Measurements from ENCODE around the gene PEAK3. TPM values are rescaled to one million over a fixed set of nuclear protein-coding genes. Genes with fewer than 3 reads are reported as not detected.
A peak's percentile ranks its signal among the peaks of the same experiment; 100 is the strongest.

Gene PEAK3
- total and polyA plus RNA-seq, 2 donors (not counting 1 experiment from before 2014, with no cell fraction given) = 0.18 to 0.71 TPM

DNA sequence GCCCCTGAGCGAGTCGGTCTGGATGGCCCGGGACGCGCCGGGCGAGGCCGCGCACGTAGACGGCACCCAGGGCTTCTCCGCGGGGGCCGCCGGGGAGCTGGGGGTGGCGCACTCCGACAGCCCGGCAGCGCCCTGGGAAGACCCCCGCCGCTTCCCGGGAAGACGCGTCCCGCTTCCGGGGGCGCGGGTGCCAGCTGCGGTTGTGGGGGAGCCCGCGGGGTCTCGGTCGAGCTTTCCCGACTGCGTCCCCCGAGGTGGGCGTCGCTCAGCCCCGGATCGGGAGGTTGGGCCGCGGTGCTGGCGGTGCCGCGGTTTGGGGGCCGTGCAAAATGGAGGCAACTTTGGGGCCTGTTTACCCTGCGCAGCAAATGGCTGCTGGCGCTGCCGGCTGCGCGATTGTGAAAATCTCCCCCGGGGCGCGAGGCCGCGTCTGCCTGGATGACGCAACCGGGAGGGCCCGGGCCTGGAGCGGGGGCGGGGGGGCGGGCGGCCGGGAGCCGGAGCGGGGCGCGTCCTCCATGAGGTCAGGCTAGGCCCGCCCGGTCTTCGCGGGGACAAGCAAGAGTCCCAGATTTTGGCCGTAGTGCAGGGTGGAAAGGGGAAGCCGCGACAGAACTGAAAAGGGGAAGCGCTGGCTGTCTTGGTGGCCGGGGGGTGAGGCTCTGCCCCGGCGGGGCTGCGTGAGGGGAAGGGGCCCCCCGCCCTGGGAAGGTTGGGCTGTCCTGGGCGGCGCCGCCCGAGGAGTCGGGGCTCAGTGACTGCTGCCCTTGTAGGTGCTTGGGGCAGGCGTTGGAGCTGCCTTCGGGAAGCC lies 11.3 kb downstream of the PEAK3 start:
- no peak overlapping the region for H2AFZ ChIP-seq (ENCODE audit: insufficient read depth, low read depth, low read length, poor library complexity, severe bottlenecking)
- CTCF ChIA-PET = interaction anchor here (0.6 to 7.5 kb wide), 10 partner anchors 11 to 99 kb away, joined by 3 to 66 read pairs (median 8); partner anchors contain the start of gene JSRP1
- ATAC-seq (ENCODE audit: low read depth) (peak; percentile 31), DNase-seq (peak; percentile 90)
- no peaks in the 10 kb centered on the region for H3K27me3 ChIP-seq (replicated peaks in 1 of 4; ENCODE audit: control extremely low read depth in 1 of 4, control insufficient read depth in 3 of 4, insufficient read depth in 4 of 4, low read length in 3 of 4)
- no peak for TF ChIP-seq EZH2 (IDR thresholded peaks at IDR 0.05; ENCODE audit: borderline replicate concordance, insufficient read depth, low read depth, low read length, poor library complexity, severe bottlenecking)
- TF ChIP-seq, protein P1, sequence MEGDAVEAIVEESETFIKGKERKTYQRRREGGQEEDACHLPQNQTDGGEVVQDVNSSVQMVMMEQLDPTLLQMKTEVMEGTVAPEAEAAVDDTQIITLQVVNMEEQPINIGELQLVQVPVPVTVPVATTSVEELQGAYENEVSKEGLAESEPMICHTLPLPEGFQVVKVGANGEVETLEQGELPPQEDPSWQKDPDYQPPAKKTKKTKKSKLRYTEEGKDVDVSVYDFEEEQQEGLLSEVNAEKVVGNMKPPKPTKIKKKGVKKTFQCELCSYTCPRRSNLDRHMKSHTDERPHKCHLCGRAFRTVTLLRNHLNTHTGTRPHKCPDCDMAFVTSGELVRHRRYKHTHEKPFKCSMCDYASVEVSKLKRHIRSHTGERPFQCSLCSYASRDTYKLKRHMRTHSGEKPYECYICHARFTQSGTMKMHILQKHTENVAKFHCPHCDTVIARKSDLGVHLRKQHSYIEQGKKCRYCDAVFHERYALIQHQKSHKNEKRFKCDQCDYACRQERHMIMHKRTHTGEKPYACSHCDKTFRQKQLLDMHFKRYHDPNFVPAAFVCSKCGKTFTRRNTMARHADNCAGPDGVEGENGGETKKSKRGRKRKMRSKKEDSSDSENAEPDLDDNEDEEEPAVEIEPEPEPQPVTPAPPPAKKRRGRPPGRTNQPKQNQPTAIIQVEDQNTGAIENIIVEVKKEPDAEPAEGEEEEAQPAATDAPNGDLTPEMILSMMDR (IDR thresholded peaks at IDR 0.05) = no peak
- peaks cover 0 to 35% of the 10 kb centered on the region in 2 experiments for H3K36me3 ChIP-seq (replicated peaks in 1 of 2; ENCODE audit: control extremely low read depth in 1 of 2, control insufficient read depth in 1 of 2, extremely low read depth in 1 of 2, insufficient read depth in 2 of 2, low read length in 1 of 2)
- Mint-ChIP-seq H3K27ac (peak overlapping the region; percentile 97), H3K27me3 (no peaks in the 10 kb centered on the region), H3K4me3 (peak overlapping the region; percentile 89), H3K4me1 (peaks cover 57% of the 10 kb centered on the region), H3K9me3 (ENCODE audit: insufficient read depth) (no peaks in the 10 kb centered on the region)
- peak overlapping the region; percentile 99 for H3K9ac ChIP-seq (ENCODE audit: low read length)
- H3K4me2 ChIP-seq (replicated peaks; ENCODE audit: low read depth, low read length, poor library complexity, severe bottlenecking) = peak overlapping the region; percentile 99
- H3K79me2 ChIP-seq (ENCODE audit: control insufficient read depth, insufficient read depth, low read length) = peaks cover 76% of the 10 kb centered on the region
- H3K9me3 ChIP-seq (ENCODE audit: control extremely low read depth in 1 of 3, control insufficient read depth in 2 of 3, insufficient read depth in 1 of 3, low read length in 2 of 3) = no peaks in the 10 kb centered on the region
- intact Hi-C loops (cut with micrococcal nuclease) = loop anchor here (10.0 kb wide), 1 partner anchor 204 kb away; the partner anchor contains the start of gene GADD45B
- H3K27ac ChIP-seq (ENCODE audit: low read length in 2 of 2) = peak overlapping the region; percentile 79 to 94
- WGBS (ENCODE audit: insufficient coverage) = under 1% methylated on average over 88 of the region's 88 CpGs
- H3K4me3 ChIP-seq (ENCODE audit: control extremely low read depth in 1 of 5, extremely low read depth in 1 of 5, insufficient read depth in 1 of 5, low read depth in 2 of 5, low read length in 4 of 5) = peak overlapping the region; percentile 73 to 100 (median 99)
- peaks cover 63% of the 10 kb centered on the region for H4K20me1 ChIP-seq (ENCODE audit: control insufficient read depth, insufficient read depth, low read length, poor library complexity, severe bottlenecking)
- peaks cover 54 to 63% of the 10 kb centered on the region in 2 donors for H3K4me1 ChIP-seq (ENCODE audit: control insufficient read depth in 2 of 2, insufficient read depth in 2 of 2, low read length in 2 of 2)
- POLR2A ChIA-PET = interaction anchor here (0.5 to 10.8 kb wide), 15 partner anchors 9 to 354 kb away, joined by 3 to 134 read pairs (median 4); partner anchors contain the start of genes GADD45B, JSRP1, PLEKHJ1 and SF3A2

- Histone ChIP-seq H3K4me2 (replicated peaks; ENCODE audit: low read depth, low read length, poor library complexity, severe bottlenecking) (peak overlapping the region; percentile 99), H3K4me1 (ENCODE audit: control insufficient read depth in 2 of 2, insufficient read depth in 2 of 2, low read length in 2 of 2) (peaks cover 54 to 64% of the 10 kb centered on the region in 2 donors), H3K4me3 (ENCODE audit: control extremely low read depth in 1 of 5, extremely low read depth in 1 of 5, insufficient read depth in 1 of 5, low read depth in 2 of 5, low read length in 4 of 5) (peak overlapping the region; percentile 59 to 100 (median 99)), H3K27ac (ENCODE audit: low read length in 2 of 2) (peak overlapping the region; percentile 79 to 94), H2AFZ (ENCODE audit: insufficient read depth, low read depth, low read length, poor library complexity, severe bottlenecking) (no peak overlapping the region), H3K9ac (ENCODE audit: low read length) (peak overlapping the region; percentile 99), H3K36me3 (replicated peaks in 1 of 2; ENCODE audit: control extremely low read depth in 1 of 2, control insufficient read depth in 1 of 2, extremely low read depth in 1 of 2, insufficient read depth in 2 of 2, low read length in 1 of 2) (peaks cover 0 to 30% of the 10 kb centered on the region in 2 experiments), H3K27me3 (replicated peaks in 1 of 4; ENCODE audit: control extremely low read depth in 1 of 4, control insufficient read depth in 3 of 4, insufficient read depth in 4 of 4, low read length in 3 of 4) (no peaks in the 10 kb centered on the region), H4K20me1 (ENCODE audit: control insufficient read depth, insufficient read depth, low read length, poor library complexity, severe bottlenecking) (peaks cover 57% of the 10 kb centered on the region), H3K9me3 (ENCODE audit: control extremely low read depth in 1 of 3, control insufficient read depth in 2 of 3, insufficient read depth in 1 of 3, low read length in 2 of 3) (no peaks in the 10 kb centered on the region), H3K79me2 (ENCODE audit: control insufficient read depth, insufficient read depth, low read length) (peaks cover 75% of the 10 kb centered on the region)
- WGBS (ENCODE audit: insufficient coverage) = 0% methylated on average over 30 of the region's 30 CpGs
- Mint-ChIP-seq H3K4me1 (peaks cover 53% of the 10 kb centered on the region), H3K27me3 (no peaks in the 10 kb centered on the region), H3K27ac (peak overlapping the region; percentile 97), H3K4me3 (peak overlapping the region; percentile 89), H3K9me3 (ENCODE audit: insufficient read depth) (no peaks in the 10 kb centered on the region)
- TF ChIP-seq EZH2 (IDR thresholded peaks at IDR 0.05; ENCODE audit: borderline replicate concordance, insufficient read depth, low read depth, low read length, poor library complexity, severe bottlenecking) = no peak
- TF ChIP-seq, protein P1 (IDR thresholded peaks at IDR 0.05) = no peak
- DNase-seq (peak; percentile 62), ATAC-seq (ENCODE audit: low read depth) (no peak)
- CTCF ChIA-PET = interaction anchor here (0.6 to 7.5 kb wide), 7 partner anchors 10 to 98 kb away, joined by 3 to 66 read pairs (median 5); partner anchors contain the start of gene JSRP1
- POLR2A ChIA-PET = interaction anchor here (0.5 to 10.8 kb wide), 12 partner anchors 8 to 354 kb away, joined by 3 to 134 read pairs (median 4); partner anchors contain the start of genes GADD45B, JSRP1, PLEKHJ1 and SF3A2
- intact Hi-C loops (cut with micrococcal nuclease) = loop anchor here (10.0 kb wide), 1 partner anchor 205 kb away; the partner anchor contains the start of gene GADD45B
These were observed 11.9 kb downstream of the PEAK3 start for GRCh38 chr19:2270157-2270422.

Measured in B cell (primary cell).